GM23338 (cell line): ENCODE results near the gene ROGDI. TPM values are rescaled to one million over a fixed set of nuclear protein-coding genes. Genes with fewer than 3 reads are reported as not detected.

Experiments used
- ATAC-seq: fragments of 200-7000 bp; cut with Tn5 transposase; 3 replicates; pipeline ENCODE4 v1.9.1; 2020
- DNase-seq: peaks from one replicate; pipeline ENCODE4 v3.0.0-alpha.2; 2015; ENCODE audit warnings: low spot score
- H2AFZ ChIP-seq: fragments of 200-600 bp; sonication (generic); 2 replicates; pipeline ENCODE4 v1.8.0; 2016; ENCODE audit warnings: antibody characterized with exemption, mild to moderate bottlenecking, moderate library complexity
- H3F3A ChIP-seq: fragments of 200-600 bp; sonication (generic); replicated peaks from 2 replicates; pipeline ENCODE4 v1.8.0; 2017; ENCODE audit warnings: antibody characterized with exemption, mixed run types, low read depth
- H3K27ac ChIP-seq: fragments of 200-600 bp; sonication (generic); 2 replicates; pipeline ENCODE4 v1.6.1; 2016; ENCODE audit warnings: low read depth
- H3K27me3 ChIP-seq: fragments of 200-600 bp; sonication (generic); 2 replicates; pipeline ENCODE4 v1.8.0; 2016; ENCODE audit warnings: mild to moderate bottlenecking, mixed run types, moderate library complexity; ENCODE audit not compliant: insufficient read depth
- H3K36me3 ChIP-seq: fragments of 200-600 bp; sonication (generic); 2 replicates; pipeline ENCODE4 v1.8.0; 2016; ENCODE audit warnings: mild to moderate bottlenecking; ENCODE audit not compliant: insufficient read depth
- H3K4me1 ChIP-seq: fragments of 200-600 bp; sonication (generic); 2 replicates; pipeline ENCODE4 v1.8.0; 2016; ENCODE audit warnings: mild to moderate bottlenecking, moderate library complexity; ENCODE audit not compliant: insufficient read depth
- H3K4me2 ChIP-seq: fragments of 200-600 bp; sonication (generic); 2 replicates; pipeline ENCODE4 v1.7.1; 2017; ENCODE audit warnings: mixed run types
- H3K4me3 ChIP-seq: fragments of 200-600 bp; sonication (generic); 2 replicates; pipeline ENCODE4 v1.6.1; 2016; ENCODE audit warnings: mixed run types
- H3K79me2 ChIP-seq: fragments of 200-600 bp; sonication (generic); replicated peaks from 2 replicates; pipeline ENCODE4 v1.8.0; 2017; ENCODE audit warnings: mild to moderate bottlenecking; ENCODE audit not compliant: insufficient read depth
- H3K9me2 ChIP-seq: fragments of 200-600 bp; sonication (generic); 2 replicates; pipeline ENCODE4 v1.8.0; 2017; ENCODE audit not compliant: insufficient read depth
- H4K20me1 ChIP-seq: fragments of 200-600 bp; sonication (generic); replicated peaks from 2 replicates; pipeline ENCODE4 v1.8.0; 2017; ENCODE audit warnings: mild to moderate bottlenecking; ENCODE audit not compliant: insufficient read depth
- H3K27ac Mint-ChIP-seq: 2 replicates; pipeline ENCODE4 v1.8.0; 2020; ENCODE audit warnings: inconsistent platforms, mild to moderate bottlenecking, moderate library complexity, mixed read lengths
- H3K27me3 Mint-ChIP-seq: 3 replicates; pipeline ENCODE4 v1.8.0; 2022; ENCODE audit warnings: low read depth, mild to moderate bottlenecking, moderate library complexity, mixed read lengths, inconsistent platforms; ENCODE audit not compliant: insufficient read depth, poor library complexity
- H3K36me3 Mint-ChIP-seq: 3 replicates; pipeline ENCODE4 v1.8.0; 2021; ENCODE audit warnings: low read depth, mild to moderate bottlenecking, inconsistent platforms, moderate library complexity, mixed read lengths
- H3K4me1 Mint-ChIP-seq: 3 replicates; pipeline ENCODE4 v1.8.0; 2020; ENCODE audit warnings: mild to moderate bottlenecking, inconsistent platforms, mixed read lengths
- H3K4me3 Mint-ChIP-seq: 3 replicates; pipeline ENCODE4 v1.8.0; 2021; ENCODE audit warnings: moderate library complexity, mild to moderate bottlenecking, inconsistent platforms, mixed read lengths
- H3K9me3 Mint-ChIP-seq: 3 replicates; pipeline ENCODE4 v1.8.0; 2020; ENCODE audit warnings: moderate library complexity, mild to moderate bottlenecking, inconsistent platforms, mixed read lengths
- CREB1 ChIP-seq: fragments of 250-450 bp; sonication (Bioruptor Pico); IDR thresholded peaks from 2 replicates; pipeline ENCODE4 v1.5.0; 2020; ENCODE audit warnings: low read depth, mild to moderate bottlenecking, moderate library complexity
- CTCF ChIP-seq, 2 experiments: fragments of 200-600 bp in 1 of 2; sonication (generic) in 1 of 2; conservative IDR thresholded peaks; 2 replicates each; pipeline versions ENCODE4 v1.5.1 to v1.6.1; 2016 to 2017; ENCODE audit warnings: antibody characterized with exemption in 2 of 2, low read depth in 2 of 2, mild to moderate bottlenecking in 2 of 2, moderate library complexity in 1 of 2
- EZH2 ChIP-seq: fragments of 200-600 bp; sonication (generic); IDR thresholded peaks from one replicate; pipeline ENCODE4 v1.8.0; 2017; ENCODE audit warnings: antibody characterized with exemption, mild to moderate bottlenecking, low read depth; ENCODE audit not compliant: unreplicated experiment
- EZH2phosphoT487 ChIP-seq: fragments of 200-600 bp; sonication (generic); IDR thresholded peaks from one replicate; pipeline ENCODE4 v1.8.1; 2018; ENCODE audit warnings: antibody characterized with exemption; ENCODE audit not compliant: unreplicated experiment
- JUNB ChIP-seq: IDR thresholded peaks from one replicate; pipeline ENCODE4 v1.6.1; 2016; ENCODE audit warnings: antibody characterized with exemption; ENCODE audit not compliant: unreplicated experiment
- NANOG ChIP-seq: IDR thresholded peaks from 2 replicates; pipeline ENCODE4 v1.6.1; 2016; ENCODE audit warnings: antibody characterized with exemption, borderline replicate concordance
- POLR2AphosphoS5 ChIP-seq: IDR thresholded peaks from 2 replicates; pipeline ENCODE4 v1.6.1; 2016; ENCODE audit warnings: antibody characterized with exemption, low read depth
- REST ChIP-seq: IDR thresholded peaks from one replicate; pipeline ENCODE4 v1.6.1; 2018; ENCODE audit warnings: antibody characterized with exemption; ENCODE audit not compliant: unreplicated experiment
- STAT1 ChIP-seq: IDR thresholded peaks from one replicate; pipeline ENCODE4 v1.6.1; 2016; ENCODE audit warnings: antibody characterized with exemption; ENCODE audit not compliant: unreplicated experiment
- ZNF114 ChIP-seq: fragments of 250-450 bp; sonication (Bioruptor Pico); IDR thresholded peaks from 2 replicates; pipeline ENCODE4 v1.5.0; 2020; ENCODE audit warnings: mild to moderate bottlenecking, moderate library complexity
- ZNF331 ChIP-seq: fragments of 250-450 bp; sonication (Bioruptor Pico); IDR thresholded peaks from 2 replicates; pipeline ENCODE4 v1.5.0; 2020; ENCODE audit warnings: low read depth, mild to moderate bottlenecking, moderate library complexity
- polyA plus RNA-seq: library from polyadenylated mRNA; unstranded; fragments of >200 nt; fragmentation: Nextera tagmentation; extraction: Ambion mirVana; gene quantifications from 2 replicates; pipeline ENCODE4 v1.2.1, GENCODE V29; 2016
- total RNA-seq: library from RNA; depleted of rRNA; stranded (reverse); fragments of >200 nt; shearing (Covaris generic); gene quantifications from 2 replicates; pipeline ENCODE4 v1.2.3, GENCODE V29; 2014
- TF ChIP-seq, protein P1 (sequence below): fragments of 250-450 bp; sonication (Bioruptor Pico); IDR thresholded peaks from 2 replicates; pipeline ENCODE4 v1.5.0; 2020; ENCODE audit warnings: mild to moderate bottlenecking, moderate library complexity
- TF ChIP-seq, protein P2 (sequence below): IDR thresholded peaks from 2 replicates; pipeline ENCODE4 v1.6.1; 2016; ENCODE audit warnings: antibody characterized with exemption

Gene ROGDI
- total and polyA plus RNA-seq, 2 experiments from 2014 or later, result 30.3 to 38.8 TPM

DNA sequence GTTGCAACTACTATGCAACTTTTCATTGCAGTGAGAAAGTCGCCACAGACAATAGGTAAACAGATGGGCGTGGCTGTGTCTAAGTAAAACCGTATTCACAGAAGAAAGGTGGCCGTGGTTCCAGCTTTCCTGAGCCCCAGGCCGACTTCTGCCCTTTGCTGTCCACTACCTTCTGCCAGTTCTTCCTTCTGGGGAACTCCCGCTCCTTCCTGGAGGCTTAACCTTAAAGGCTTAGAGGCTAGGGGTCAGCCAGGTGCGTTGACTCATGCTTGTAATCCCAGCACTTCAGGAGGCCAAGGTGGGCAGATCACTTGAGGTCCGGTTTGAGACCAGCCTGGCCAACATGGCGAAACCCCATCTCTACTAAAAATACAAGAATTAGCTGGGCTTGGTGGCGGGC is 12.2 kb downstream of the ROGDI start:
- Histone ChIP-seq H2AFZ (no peak overlapping the region), H3K4me1 (peaks cover 12% of the 10 kb centered on the region; the same call in 1 of the 2 replicates), H3K4me2 (no peak overlapping the region), H3K36me3 (no peaks in the 10 kb centered on the region), H4K20me1 (no peaks in the 10 kb centered on the region), H3K79me2 (no peaks in the 10 kb centered on the region), H3K27ac (no peak overlapping the region), H3K9me2 (no peaks in the 10 kb centered on the region), H3F3A (no peaks in the 10 kb centered on the region; the same call in 1 of the 2 replicates), H3K27me3 (no peaks in the 10 kb centered on the region), H3K4me3 (no peak overlapping the region)
- TF ChIP-seq EZH2 (no peak), REST (no peak), EZH2phosphoT487 (no peak), ZNF114 (CRISPR knock-in tag) (no peak), STAT1 (no peak), CTCF (conservative IDR thresholded peaks at IDR 0.05; ENCODE audit: low read depth in 2 of 2) (no peak), NANOG (no peak), POLR2AphosphoS5 (no peak), CREB1 (CRISPR knock-in tag) (no peak), JUNB (no peak), ZNF331 (CRISPR knock-in tag) (no peak)
- TF ChIP-seq, protein P1, sequence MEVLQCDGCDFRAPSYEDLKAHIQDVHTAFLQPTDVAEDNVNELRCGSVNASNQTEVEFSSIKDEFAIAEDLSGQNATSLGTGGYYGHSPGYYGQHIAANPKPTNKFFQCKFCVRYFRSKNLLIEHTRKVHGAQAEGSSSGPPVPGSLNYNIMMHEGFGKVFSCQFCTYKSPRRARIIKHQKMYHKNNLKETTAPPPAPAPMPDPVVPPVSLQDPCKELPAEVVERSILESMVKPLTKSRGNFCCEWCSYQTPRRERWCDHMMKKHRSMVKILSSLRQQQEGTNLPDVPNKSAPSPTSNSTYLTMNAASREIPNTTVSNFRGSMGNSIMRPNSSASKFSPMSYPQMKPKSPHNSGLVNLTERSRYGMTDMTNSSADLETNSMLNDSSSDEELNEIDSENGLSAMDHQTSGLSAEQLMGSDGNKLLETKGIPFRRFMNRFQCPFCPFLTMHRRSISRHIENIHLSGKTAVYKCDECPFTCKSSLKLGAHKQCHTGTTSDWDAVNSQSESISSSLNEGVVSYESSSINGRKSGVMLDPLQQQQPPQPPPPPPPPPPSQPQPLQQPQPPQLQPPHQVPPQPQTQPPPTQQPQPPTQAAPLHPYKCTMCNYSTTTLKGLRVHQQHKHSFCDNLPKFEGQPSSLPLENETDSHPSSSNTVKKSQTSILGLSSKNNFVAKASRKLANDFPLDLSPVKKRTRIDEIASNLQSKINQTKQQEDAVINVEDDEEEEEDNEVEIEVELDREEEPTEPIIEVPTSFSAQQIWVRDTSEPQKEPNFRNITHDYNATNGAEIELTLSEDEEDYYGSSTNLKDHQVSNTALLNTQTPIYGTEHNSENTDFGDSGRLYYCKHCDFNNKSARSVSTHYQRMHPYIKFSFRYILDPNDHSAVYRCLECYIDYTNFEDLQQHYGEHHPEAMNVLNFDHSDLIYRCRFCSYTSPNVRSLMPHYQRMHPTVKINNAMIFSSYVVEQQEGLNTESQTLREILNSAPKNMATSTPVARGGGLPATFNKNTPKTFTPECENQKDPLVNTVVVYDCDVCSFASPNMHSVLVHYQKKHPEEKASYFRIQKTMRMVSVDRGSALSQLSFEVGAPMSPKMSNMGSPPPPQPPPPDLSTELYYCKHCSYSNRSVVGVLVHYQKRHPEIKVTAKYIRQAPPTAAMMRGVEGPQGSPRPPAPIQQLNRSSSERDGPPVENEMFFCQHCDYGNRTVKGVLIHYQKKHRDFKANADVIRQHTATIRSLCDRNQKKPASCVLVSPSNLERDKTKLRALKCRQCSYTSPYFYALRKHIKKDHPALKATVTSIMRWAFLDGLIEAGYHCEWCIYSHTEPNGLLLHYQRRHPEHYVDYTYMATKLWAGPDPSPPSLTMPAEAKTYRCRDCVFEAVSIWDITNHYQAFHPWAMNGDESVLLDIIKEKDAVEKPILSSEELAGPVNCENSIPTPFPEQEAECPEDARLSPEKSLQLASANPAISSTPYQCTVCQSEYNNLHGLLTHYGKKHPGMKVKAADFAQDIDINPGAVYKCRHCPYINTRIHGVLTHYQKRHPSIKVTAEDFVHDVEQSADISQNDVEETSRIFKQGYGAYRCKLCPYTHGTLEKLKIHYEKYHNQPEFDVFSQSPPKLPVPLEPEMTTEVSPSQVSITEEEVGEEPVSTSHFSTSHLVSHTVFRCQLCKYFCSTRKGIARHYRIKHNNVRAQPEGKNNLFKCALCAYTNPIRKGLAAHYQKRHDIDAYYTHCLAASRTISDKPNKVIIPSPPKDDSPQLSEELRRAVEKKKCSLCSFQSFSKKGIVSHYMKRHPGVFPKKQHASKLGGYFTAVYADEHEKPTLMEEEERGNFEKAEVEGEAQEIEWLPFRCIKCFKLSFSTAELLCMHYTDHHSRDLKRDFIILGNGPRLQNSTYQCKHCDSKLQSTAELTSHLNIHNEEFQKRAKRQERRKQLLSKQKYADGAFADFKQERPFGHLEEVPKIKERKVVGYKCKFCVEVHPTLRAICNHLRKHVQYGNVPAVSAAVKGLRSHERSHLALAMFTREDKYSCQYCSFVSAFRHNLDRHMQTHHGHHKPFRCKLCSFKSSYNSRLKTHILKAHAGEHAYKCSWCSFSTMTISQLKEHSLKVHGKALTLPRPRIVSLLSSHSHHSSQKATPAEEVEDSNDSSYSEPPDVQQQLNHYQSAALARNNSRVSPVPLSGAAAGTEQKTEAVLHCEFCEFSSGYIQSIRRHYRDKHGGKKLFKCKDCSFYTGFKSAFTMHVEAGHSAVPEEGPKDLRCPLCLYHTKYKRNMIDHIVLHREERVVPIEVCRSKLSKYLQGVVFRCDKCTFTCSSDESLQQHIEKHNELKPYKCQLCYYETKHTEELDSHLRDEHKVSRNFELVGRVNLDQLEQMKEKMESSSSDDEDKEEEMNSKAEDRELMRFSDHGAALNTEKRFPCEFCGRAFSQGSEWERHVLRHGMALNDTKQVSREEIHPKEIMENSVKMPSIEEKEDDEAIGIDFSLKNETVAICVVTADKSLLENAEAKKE (CRISPR knock-in tag), result no peak
- TF ChIP-seq, protein P2, sequence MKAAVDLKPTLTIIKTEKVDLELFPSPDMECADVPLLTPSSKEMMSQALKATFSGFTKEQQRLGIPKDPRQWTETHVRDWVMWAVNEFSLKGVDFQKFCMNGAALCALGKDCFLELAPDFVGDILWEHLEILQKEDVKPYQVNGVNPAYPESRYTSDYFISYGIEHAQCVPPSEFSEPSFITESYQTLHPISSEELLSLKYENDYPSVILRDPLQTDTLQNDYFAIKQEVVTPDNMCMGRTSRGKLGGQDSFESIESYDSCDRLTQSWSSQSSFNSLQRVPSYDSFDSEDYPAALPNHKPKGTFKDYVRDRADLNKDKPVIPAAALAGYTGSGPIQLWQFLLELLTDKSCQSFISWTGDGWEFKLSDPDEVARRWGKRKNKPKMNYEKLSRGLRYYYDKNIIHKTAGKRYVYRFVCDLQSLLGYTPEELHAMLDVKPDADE, result no peak
- Mint-ChIP-seq H3K9me3 (no peaks in the 10 kb centered on the region), H3K27me3 (peaks cover 5% of the 10 kb centered on the region), H3K27ac (no peak overlapping the region), H3K4me3 (no peak overlapping the region), H3K36me3 (peaks cover 4% of the 10 kb centered on the region; the same call in 2 of the 3 replicates), H3K4me1 (peaks cover 12% of the 10 kb centered on the region)
- DNase-seq, result no peak
- ATAC-seq, result no peak
